ENCODE measurements around the gene WDR81. TPM values are rescaled to one million over a fixed set of nuclear protein-coding genes. Genes with fewer than 3 reads are reported as not detected.

The WDR81 gene
- total and polyA plus RNA-seq, 7 experiments from 2014 or later: 9.8 to 55.1 (median 36.6) TPM

GRCh38 chr17:1732241-1732832 lies 7.8 kb downstream of the WDR81 start:
- H3K36me3 Mint-ChIP-seq: peaks cover 4 to 16% (median 8%) of the 10 kb centered on the region in 5 donors
- H3K4me3 Mint-ChIP-seq: no peak overlapping the region
- Histone ChIP-seq H3K27ac (ENCODE audit: low read depth, low read length) (no peak overlapping the region), H3K9me3 (ENCODE audit: control insufficient read depth in 2 of 3, low read length in 3 of 3) (no peaks in the 10 kb centered on the region), H3K4me1 (ENCODE audit: control insufficient read depth in 2 of 2, insufficient read depth in 2 of 2, low read length in 2 of 2) (no peaks in the 10 kb centered on the region), H3K4me3 (ENCODE audit: low read length) (no peak overlapping the region), H3K27me3 (ENCODE audit: control insufficient read depth in 2 of 2, insufficient read depth in 2 of 2, low read length in 2 of 2) (no peaks in the 10 kb centered on the region), H3K36me3 (ENCODE audit: control insufficient read depth in 2 of 3, insufficient read depth in 3 of 3, low read length in 3 of 3) (peaks cover 0 to 70% (median 0%) of the 10 kb centered on the region in 3 experiments)
- ChIA-PET POLR2A (interaction anchor here (0.6 kb wide), 1 partner anchor 71 kb away, joined by 3 read pairs; no protein-coding TSS in a partner anchor), CTCF (no interaction called here)
- DNase-seq (peak in 1 of 9 donors; percentile 4), ATAC-seq (no peak)
- no peaks in the 10 kb centered on the region for H3K27me3 Mint-ChIP-seq
- peaks cover 7 to 36% (median 18%) of the 10 kb centered on the region in 7 donors for H3K4me1 Mint-ChIP-seq
- no peak overlapping the region for H3K27ac Mint-ChIP-seq
- H3K9me3 Mint-ChIP-seq: no peaks in the 10 kb centered on the region
- intact Hi-C loops (cut with micrococcal nuclease): no loop called here

GRCh38 chr17:1732833-1733321 lies 8.4 kb downstream of the WDR81 start:
- no peak for ATAC-seq
- Histone ChIP-seq H3K36me3 (ENCODE audit: control insufficient read depth in 2 of 3, insufficient read depth in 3 of 3, low read length in 3 of 3) (peaks cover 0 to 70% (median 0%) of the 10 kb centered on the region in 3 experiments), H3K4me1 (ENCODE audit: control insufficient read depth in 2 of 2, insufficient read depth in 2 of 2, low read length in 2 of 2) (no peaks in the 10 kb centered on the region), H3K9me3 (ENCODE audit: control insufficient read depth in 2 of 3, low read length in 3 of 3) (no peaks in the 10 kb centered on the region), H3K4me3 (ENCODE audit: low read length) (no peak overlapping the region), H3K27me3 (ENCODE audit: control insufficient read depth in 2 of 2, insufficient read depth in 2 of 2, low read length in 2 of 2) (no peaks in the 10 kb centered on the region), H3K27ac (ENCODE audit: low read depth, low read length) (no peak overlapping the region)
- POLR2A ChIA-PET: no interaction called here
- Mint-ChIP-seq H3K27ac (peak overlapping the region in 1 of 9 donors; percentile 33), H3K27me3 (no peaks in the 10 kb centered on the region), H3K9me3 (no peaks in the 10 kb centered on the region), H3K4me1 (peaks cover 7 to 37% (median 16%) of the 10 kb centered on the region in 7 donors), H3K4me3 (no peak overlapping the region), H3K36me3 (peaks cover 4 to 20% (median 8%) of the 10 kb centered on the region in 5 donors)
- intact Hi-C loops (cut with micrococcal nuclease): no loop called here
- CTCF ChIA-PET: no interaction called here
- no peak for DNase-seq

- no peak overlapping the region for H3K27ac ChIP-seq (ENCODE audit: low read depth, low read length)
- H3K9me3 ChIP-seq (ENCODE audit: control insufficient read depth in 2 of 3, low read length in 3 of 3): no peaks in the 10 kb centered on the region
- no peaks in the 10 kb centered on the region for H3K27me3 Mint-ChIP-seq
- no peak overlapping the region for H3K4me3 ChIP-seq (ENCODE audit: low read length)
- no peak for ATAC-seq
- CTCF ChIA-PET: no interaction called here
- peaks cover 0 to 65% (median 0%) of the 10 kb centered on the region in 3 experiments for H3K36me3 ChIP-seq (ENCODE audit: control insufficient read depth in 2 of 3, insufficient read depth in 3 of 3, low read length in 3 of 3)
- H3K4me3 Mint-ChIP-seq: no peak overlapping the region
- H3K9me3 Mint-ChIP-seq: peaks cover 0 to 1% (median 0%) of the 10 kb centered on the region in 11 donors
- H3K36me3 Mint-ChIP-seq: peaks cover 4 to 21% (median 8%) of the 10 kb centered on the region in 5 donors
- DNase-seq: peak in 1 of 9 donors; percentile 7
- no peak overlapping the region for H3K27ac Mint-ChIP-seq
- POLR2A ChIA-PET: no interaction called here
- intact Hi-C loops (cut with micrococcal nuclease): no loop called here
- H3K4me1 ChIP-seq (ENCODE audit: control insufficient read depth in 2 of 2, insufficient read depth in 2 of 2, low read length in 2 of 2): no peaks in the 10 kb centered on the region
- peaks cover 7 to 29% (median 10%) of the 10 kb centered on the region in 7 donors for H3K4me1 Mint-ChIP-seq
- H3K27me3 ChIP-seq (ENCODE audit: control insufficient read depth in 2 of 2, insufficient read depth in 2 of 2, low read length in 2 of 2): no peaks in the 10 kb centered on the region
Measured at GRCh38 chr17:1733759-1734158, 9.3 kb downstream of the WDR81 start.

GRCh38 chr17:1735418-1735817 lies 10.9 kb downstream of the WDR81 start:
- CTCF ChIA-PET: no interaction called here
- H3K4me1 ChIP-seq (ENCODE audit: control insufficient read depth in 2 of 2, insufficient read depth in 2 of 2, low read length in 2 of 2): no peaks in the 10 kb centered on the region
- Mint-ChIP-seq H3K36me3 (peaks cover 0 to 19% (median 4%) of the 10 kb centered on the region in 5 donors), H3K4me1 (peaks cover 0 to 17% (median 0%) of the 10 kb centered on the region in 7 donors), H3K4me3 (no peak overlapping the region), H3K27ac (peak overlapping the region in 1 of 9 donors; percentile 78), H3K27me3 (no peaks in the 10 kb centered on the region), H3K9me3 (peaks cover 0 to 1% (median 0%) of the 10 kb centered on the region in 11 donors)
- no peak overlapping the region for H3K27ac ChIP-seq (ENCODE audit: low read depth, low read length)
- DNase-seq: no peak
- no peaks in the 10 kb centered on the region for H3K9me3 ChIP-seq (ENCODE audit: control insufficient read depth in 2 of 3, low read length in 3 of 3)
- intact Hi-C loops (cut with micrococcal nuclease): no loop called here
- ATAC-seq: no peak
- H3K4me3 ChIP-seq (ENCODE audit: low read length): no peak overlapping the region
- POLR2A ChIA-PET: no interaction called here
- H3K27me3 ChIP-seq (ENCODE audit: control insufficient read depth in 2 of 2, insufficient read depth in 2 of 2, low read length in 2 of 2): no peaks in the 10 kb centered on the region
- peaks cover 0 to 64% (median 0%) of the 10 kb centered on the region in 3 experiments for H3K36me3 ChIP-seq (ENCODE audit: control insufficient read depth in 2 of 3, insufficient read depth in 3 of 3, low read length in 3 of 3)

GRCh38 chr17:1735834-1736347 lies 11.4 kb downstream of the WDR81 start:
- intact Hi-C loops (cut with micrococcal nuclease): no loop called here

GRCh38 chr17:1736348-1737281 lies 12.1 kb downstream of the WDR81 start:
- Histone ChIP-seq H3K4me3 (ENCODE audit: low read length) (no peak overlapping the region), H3K4me1 (ENCODE audit: control insufficient read depth in 2 of 2, insufficient read depth in 2 of 2, low read length in 2 of 2) (no peaks in the 10 kb centered on the region), H3K36me3 (ENCODE audit: control insufficient read depth in 2 of 3, insufficient read depth in 3 of 3, low read length in 3 of 3) (peaks cover 0 to 53% (median 0%) of the 10 kb centered on the region in 3 experiments), H3K27ac (ENCODE audit: low read depth, low read length) (no peak overlapping the region), H3K27me3 (ENCODE audit: control insufficient read depth in 2 of 2, insufficient read depth in 2 of 2, low read length in 2 of 2) (no peaks in the 10 kb centered on the region), H3K9me3 (ENCODE audit: control insufficient read depth in 2 of 3, low read length in 3 of 3) (no peaks in the 10 kb centered on the region)
- POLR2A ChIA-PET: no interaction called here
- no peak for ATAC-seq
- Mint-ChIP-seq H3K4me3 (no peak overlapping the region), H3K27ac (peak overlapping the region in 3 of 9 donors; percentile 65 to 81 (median 81)), H3K27me3 (no peaks in the 10 kb centered on the region), H3K4me1 (peaks cover 0 to 17% (median 0%) of the 10 kb centered on the region in 7 donors), H3K9me3 (peaks cover 0 to 1% (median 0%) of the 10 kb centered on the region in 11 donors), H3K36me3 (peaks cover 0 to 19% (median 4%) of the 10 kb centered on the region in 5 donors)
- intact Hi-C loops (cut with micrococcal nuclease): no loop called here
- CTCF ChIA-PET: no interaction called here
- peak in 1 of 9 donors; percentile 57 for DNase-seq

More at GRCh38 chr17:1735834-1736347, 11.4 kb downstream of the WDR81 start:
- Mint-ChIP-seq H3K9me3 (peaks cover 0 to 1% (median 0%) of the 10 kb centered on the region in 11 donors), H3K4me3 (no peak overlapping the region), H3K4me1 (peaks cover 0 to 17% (median 0%) of the 10 kb centered on the region in 7 donors), H3K27me3 (no peaks in the 10 kb centered on the region), H3K36me3 (peaks cover 0 to 19% (median 4%) of the 10 kb centered on the region in 5 donors), H3K27ac (peak overlapping the region in 1 of 9 donors; percentile 78)
- no peaks in the 10 kb centered on the region for H3K9me3 ChIP-seq (ENCODE audit: control insufficient read depth in 2 of 3, low read length in 3 of 3)
- H3K4me3 ChIP-seq (ENCODE audit: low read length): no peak overlapping the region
- ChIA-PET POLR2A (no interaction called here), CTCF (no interaction called here)
- no peak for DNase-seq
- no peaks in the 10 kb centered on the region for H3K27me3 ChIP-seq (ENCODE audit: control insufficient read depth in 2 of 2, insufficient read depth in 2 of 2, low read length in 2 of 2)
- H3K36me3 ChIP-seq (ENCODE audit: control insufficient read depth in 2 of 3, insufficient read depth in 3 of 3, low read length in 3 of 3): peaks cover 0 to 59% (median 0%) of the 10 kb centered on the region in 3 experiments
- no peak for ATAC-seq
- no peaks in the 10 kb centered on the region for H3K4me1 ChIP-seq (ENCODE audit: control insufficient read depth in 2 of 2, insufficient read depth in 2 of 2, low read length in 2 of 2)
- no peak overlapping the region for H3K27ac ChIP-seq (ENCODE audit: low read depth, low read length)

All from naive thymus-derived CD4-positive, alpha-beta T cell (primary cell).